Fibroblast of mammary gland (primary cell): Measurements from ENCODE around the gene SACS.
A peak's percentile ranks its signal among the peaks of the same experiment; 100 is the strongest.

Experiments
- DNase-seq: peaks from one replicate; pipeline ENCODE4 v3.0.0-alpha.2; 2010; ENCODE audit warnings: low read depth
- H3K4me3 ChIP-seq: 2 replicates; pipeline ENCODE4 v1.5.1; 2011; ENCODE audit warnings: low read depth, mild to moderate bottlenecking, low read length, moderate library complexity; ENCODE audit not compliant: control insufficient read depth
- CTCF ChIP-seq: conservative IDR thresholded peaks from 2 replicates; pipeline ENCODE4 v1.5.1; 2011; ENCODE audit warnings: low read depth, low read length, inconsistent platforms; ENCODE audit not compliant: control insufficient read depth, insufficient read depth

The SACS gene

GRCh38 chr13:23470790-23471614 lies 37.5 kb upstream of the SACS start:
- TF ChIP-seq CTCF, result no peak
- DNase-seq, result no peak
- H3K4me3 ChIP-seq, result no peak overlapping the region

GRCh38 chr13:23469951-23470421 lies 36.5 kb upstream of the SACS start:
- no peak overlapping the region for H3K4me3 ChIP-seq

GRCh38 chr13:23468811-23469210 lies 35.3 kb upstream of the SACS start:
- no peak for TF ChIP-seq CTCF
- no peak overlapping the region for H3K4me3 ChIP-seq
- DNase-seq, result no peak

More at GRCh38 chr13:23469951-23470421, 36.5 kb upstream of the SACS start:
- TF ChIP-seq CTCF, result no peak
- DNase-seq, result peak; percentile 8

GRCh38 chr13:23467932-23468278 lies 34.4 kb upstream of the SACS start:
- no peak overlapping the region for H3K4me3 ChIP-seq
- no peak for TF ChIP-seq CTCF
- DNase-seq, result no peak

- H3K4me3 ChIP-seq, result no peak overlapping the region
- DNase-seq, result peak; percentile 44
- no peak for TF ChIP-seq CTCF
These were observed 33.8 kb upstream of the SACS start for GRCh38 chr13:23467048-23467931.

GRCh38 chr13:23466144-23467002 lies 32.9 kb upstream of the SACS start:
- peak; percentile 78 for DNase-seq
- peak; percentile 53 for TF ChIP-seq CTCF
- H3K4me3 ChIP-seq, result peak overlapping the region; percentile 47
